ENCODE results near the gene GLA. TPM values are rescaled to one million over a fixed set of nuclear protein-coding genes. Genes with fewer than 3 reads are reported as not detected.

GLA gene
- total and polyA plus RNA-seq, 2 of the 13 experiments (the other 11 are each of a cell fraction or from before 2014, with no cell fraction given), result 31.4 to 59.3 TPM

DNA sequence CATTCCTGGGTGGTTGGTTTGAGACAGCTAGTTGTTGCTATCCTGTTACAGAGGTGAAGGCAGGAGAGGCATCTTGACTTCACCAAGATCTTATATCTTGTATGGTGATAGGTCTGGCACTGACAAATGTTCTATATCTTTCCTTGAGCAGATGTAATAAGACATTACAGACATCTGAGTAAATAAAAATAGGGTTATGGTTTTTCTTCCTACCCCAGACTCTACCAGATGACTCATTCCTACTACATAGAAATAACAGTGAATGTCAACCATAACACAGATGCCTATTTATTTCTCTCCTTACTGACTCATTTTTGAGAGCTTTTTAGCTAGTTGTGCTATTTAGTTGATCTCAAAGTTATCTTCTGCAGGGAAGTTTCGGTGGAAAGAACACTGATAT, 22.2 kb upstream of the GLA start:
- H3K27me3 ChIP-seq (ENCODE audit: control insufficient read depth in 1 of 2, insufficient read depth in 2 of 2, low read length in 2 of 2), result no peaks in the 10 kb centered on the region
- CTCF ChIA-PET (ENCODE audit: low intra/inter-chr PET ratio, low total read pairs), result no interaction called here
- ATAC-seq, result no peak
- TF ChIP-seq SIX1 (CRISPR knock-in tag; IDR thresholded peaks at IDR 0.05; ENCODE audit: borderline replicate concordance) (no peak), ZNF615 (CRISPR knock-in tag; IDR thresholded peaks at IDR 0.05; ENCODE audit: borderline replicate concordance) (no peak), MTF2 (CRISPR knock-in tag; IDR thresholded peaks at IDR 0.05; ENCODE audit: borderline replicate concordance) (no peak), KLF15 (CRISPR knock-in tag; IDR thresholded peaks at IDR 0.05; ENCODE audit: borderline replicate concordance) (no peak)
- H3K4me1 ChIP-seq (ENCODE audit: insufficient read depth, low read length), result no peaks in the 10 kb centered on the region
- DNase-seq (ENCODE audit: low spot score), result no peak
- WGBS (ENCODE audit: low lambda C conversion rate), result 7% methylated on average over 1 of the region's 1 CpG
- no peaks in the 10 kb centered on the region for H3K9me3 ChIP-seq (ENCODE audit: low read length)
- no peaks in the 10 kb centered on the region for H3K36me3 ChIP-seq (replicated peaks in 1 of 2; ENCODE audit: control insufficient read depth in 1 of 2, insufficient read depth in 2 of 2, low read length in 2 of 2)
- in situ Hi-C loops (cut with HindIII; ENCODE audit: extremely low pct_ligation_motif_present, low pct_unique_long_range_greater_than_20kb) (no loop called here), intact Hi-C loops (cut with micrococcal nuclease; ENCODE audit: unreplicated experiment) (no loop called here)
- H3K79me2 ChIP-seq (ENCODE audit: insufficient read depth, low read length), result no peaks in the 10 kb centered on the region
- no TSS peak for BruUV-seq (replicated peaks)
- H3K27ac ChIP-seq (ENCODE audit: extremely low read length, insufficient read depth, low read length), result no peak overlapping the region
- H3K4me2 ChIP-seq (ENCODE audit: low read depth, low read length), result no peak overlapping the region
- POLR2A ChIA-PET, result no interaction called here
- H2AFZ ChIP-seq (ENCODE audit: low read length), result no peak overlapping the region
- FAIRE-seq, result no peak
- no peaks in the 10 kb centered on the region for H4K20me1 ChIP-seq (ENCODE audit: insufficient read depth, low read length)
- no peak overlapping the region for H3K9ac ChIP-seq (ENCODE audit: insufficient read depth, low read depth, low read length)
- no peak overlapping the region for H3K4me3 ChIP-seq (replicated peaks in 1 of 3; ENCODE audit: insufficient read depth in 1 of 3, low read depth in 2 of 3, low read length in 3 of 3)

DNA sequence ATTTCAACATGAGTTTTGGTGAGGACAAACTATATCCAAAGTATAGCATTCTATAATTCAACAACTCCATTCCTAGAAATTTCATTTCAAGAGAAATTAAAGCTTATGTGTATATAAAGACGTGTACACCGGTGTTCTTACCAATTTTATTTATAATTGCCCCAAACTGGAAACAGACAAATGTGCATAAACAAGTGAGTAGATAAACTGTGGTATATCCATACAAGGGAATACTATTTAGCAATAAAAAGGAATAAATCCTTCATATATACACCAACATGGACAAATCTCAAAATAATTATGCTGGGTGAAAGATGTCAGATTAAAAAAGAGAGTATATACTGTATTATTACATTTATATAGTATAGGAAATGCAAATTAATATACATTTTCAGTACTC, 20.2 kb upstream of the GLA start:
- CTCF ChIA-PET (ENCODE audit: low intra/inter-chr PET ratio, low total read pairs), result no interaction called here
- FAIRE-seq, result no peak
- intact Hi-C loops (cut with micrococcal nuclease; ENCODE audit: unreplicated experiment), result no loop called here
- TF ChIP-seq MATR3 (CRISPR knock-in tag; IDR thresholded peaks at IDR 0.05) (no peak), SNRNP70 (IDR thresholded peaks at IDR 0.05; ENCODE audit: low read depth, low read length) (no peak), SRSF1 (optimal IDR thresholded peaks at IDR 0.05; ENCODE audit: low read depth, low read length) (no peak), U2AF2 (IDR thresholded peaks at IDR 0.05; ENCODE audit: low read depth, low read length) (no peak), SP1 (IDR thresholded peaks at IDR 0.05) (no peak), SP1 (CRISPR knock-in tag; IDR thresholded peaks at IDR 0.05) (no peak), AGO1 (IDR thresholded peaks at IDR 0.05; ENCODE audit: low read depth, low read length, poor library complexity, severe bottlenecking) (no peak), ZNF564 (CRISPR knock-in tag; IDR thresholded peaks at IDR 0.05) (no peak), HDAC6 (IDR thresholded peaks at IDR 0.05; ENCODE audit: low read depth, low read length) (no peak), TOE1 (CRISPR knock-in tag; IDR thresholded peaks at IDR 0.05) (no peak), ZNF672 (CRISPR knock-in tag; IDR thresholded peaks at IDR 0.05) (no peak), ATF7 (IDR thresholded peaks at IDR 0.05) (no peak), ATF7 (CRISPR knock-in tag; IDR thresholded peaks at IDR 0.05) (no peak), PHF5A (CRISPR knock-in tag; IDR thresholded peaks at IDR 0.05; ENCODE audit: low read depth, unreplicated experiment) (no peak), ZSCAN22 (CRISPR knock-in tag; IDR thresholded peaks at IDR 0.05) (no peak), ZFP1 (CRISPR knock-in tag; IDR thresholded peaks at IDR 0.05) (no peak)
- TF ChIP-seq, protein P1, sequence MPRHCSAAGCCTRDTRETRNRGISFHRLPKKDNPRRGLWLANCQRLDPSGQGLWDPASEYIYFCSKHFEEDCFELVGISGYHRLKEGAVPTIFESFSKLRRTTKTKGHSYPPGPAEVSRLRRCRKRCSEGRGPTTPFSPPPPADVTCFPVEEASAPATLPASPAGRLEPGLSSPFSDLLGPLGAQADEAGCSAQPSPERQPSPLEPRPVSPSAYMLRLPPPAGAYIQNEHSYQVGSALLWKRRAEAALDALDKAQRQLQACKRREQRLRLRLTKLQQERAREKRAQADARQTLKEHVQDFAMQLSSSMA (CRISPR knock-in tag; IDR thresholded peaks at IDR 0.05), result no peak
- TF ChIP-seq, protein P2, sequence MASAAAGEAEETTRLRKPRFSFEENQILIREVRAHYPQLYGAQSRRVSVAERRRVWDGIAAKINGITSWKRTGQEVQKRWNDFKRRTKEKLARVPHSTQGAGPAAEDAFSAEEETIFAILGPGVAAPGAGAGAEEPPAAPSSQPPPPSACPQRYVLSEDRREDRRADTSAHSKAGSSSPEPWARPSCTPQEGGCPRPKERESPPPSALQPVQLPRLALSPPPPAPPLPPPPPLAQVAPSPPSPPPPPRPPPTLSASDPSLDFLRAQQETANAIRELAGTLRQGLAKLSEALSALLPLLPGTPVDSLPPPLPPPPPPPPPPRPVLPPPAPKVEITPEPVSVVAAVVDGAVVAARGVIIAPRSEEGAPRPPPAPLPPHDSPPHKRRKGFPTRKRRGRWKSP (CRISPR knock-in tag; IDR thresholded peaks at IDR 0.05), result no peak

More for the DNA sequence above, 20.2 kb upstream of the GLA start:
- Histone ChIP-seq H4K20me1 (ENCODE audit: insufficient read depth, low read length) (no peaks in the 10 kb centered on the region), H3K27me3 (ENCODE audit: control insufficient read depth in 1 of 2, insufficient read depth in 2 of 2, low read length in 2 of 2) (no peaks in the 10 kb centered on the region), H2AFZ (ENCODE audit: low read length) (no peak overlapping the region), H3K36me3 (replicated peaks in 1 of 2; ENCODE audit: control insufficient read depth in 1 of 2, insufficient read depth in 2 of 2, low read length in 2 of 2) (no peaks in the 10 kb centered on the region), H3K9me3 (ENCODE audit: low read length) (no peaks in the 10 kb centered on the region), H3K4me2 (ENCODE audit: low read depth, low read length) (no peak overlapping the region), H3K79me2 (ENCODE audit: insufficient read depth, low read length) (no peaks in the 10 kb centered on the region), H3K9ac (ENCODE audit: insufficient read depth, low read depth, low read length) (no peak overlapping the region), H3K4me1 (ENCODE audit: insufficient read depth, low read length) (no peaks in the 10 kb centered on the region), H3K27ac (ENCODE audit: extremely low read length, insufficient read depth, low read length) (no peak overlapping the region), H3K4me3 (replicated peaks in 1 of 3; ENCODE audit: insufficient read depth in 1 of 3, low read depth in 2 of 3, low read length in 3 of 3) (no peak overlapping the region)
- 0% methylated on average over 2 of the region's 2 CpGs for WGBS (ENCODE audit: low lambda C conversion rate)
- POLR2A ChIA-PET, result no interaction called here
- no TSS peak for BruUV-seq (replicated peaks)
- DNase-seq (ENCODE audit: low spot score) (no peak), ATAC-seq (no peak)
- in situ Hi-C loops (cut with HindIII; ENCODE audit: extremely low pct_ligation_motif_present, low pct_unique_long_range_greater_than_20kb), result no loop called here

Data from HepG2 (cell line).